GM18870 (cell line): ENCODE data around the gene ELAVL1.

Experiments
- ATAC-seq: cut with Tn5 transposase; IDR thresholded peaks from one replicate; pipeline ENCODE4 v1.9.1; 2021; ENCODE audit warnings: moderate library complexity; ENCODE audit not compliant: unreplicated experiment

ELAVL1 gene

DNA sequence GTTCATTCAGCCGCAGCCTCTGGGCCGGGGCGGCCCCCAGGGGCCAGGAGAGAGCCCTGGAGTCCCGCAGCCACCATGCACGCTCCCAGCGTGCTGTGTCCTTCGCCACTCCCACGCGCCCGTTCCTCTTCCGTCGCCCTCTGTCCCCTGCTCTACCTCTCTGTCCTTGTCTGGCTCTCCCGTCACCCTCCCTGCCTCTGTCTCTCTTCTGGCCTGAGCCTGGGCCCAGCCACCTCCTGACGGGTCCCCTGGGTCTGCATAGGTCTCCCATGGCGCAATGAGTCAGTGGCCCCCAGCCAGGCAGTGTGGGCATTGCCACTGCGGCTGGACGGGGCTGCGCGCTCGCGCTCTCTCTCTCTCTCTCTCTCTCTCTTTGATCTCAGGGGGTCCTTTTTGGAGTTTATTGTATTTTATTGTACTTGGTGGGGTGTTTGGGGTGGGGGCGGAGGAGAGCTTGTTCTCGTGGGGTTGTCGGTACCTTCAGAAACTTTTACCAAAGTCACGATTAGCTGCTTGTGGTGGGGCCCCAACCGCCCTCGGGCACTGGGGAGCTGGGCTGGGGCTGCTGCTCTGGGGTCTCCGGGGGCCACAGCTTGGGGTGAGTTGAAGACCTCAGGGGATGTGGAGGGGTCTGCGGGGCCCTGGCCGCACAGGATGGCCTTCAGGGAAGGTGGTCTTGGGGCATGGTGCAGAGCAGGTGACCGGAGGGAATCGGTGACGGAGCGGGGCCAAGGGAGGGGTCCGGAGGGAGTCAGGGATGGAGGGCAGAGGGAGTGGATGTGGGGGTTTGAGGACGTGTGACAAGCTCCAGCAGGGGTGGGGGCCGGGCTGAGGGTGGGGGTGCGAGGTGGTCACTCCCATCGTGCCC lies 92.5 kb downstream of the ELAVL1 start:
- no peak for ATAC-seq

DNA sequence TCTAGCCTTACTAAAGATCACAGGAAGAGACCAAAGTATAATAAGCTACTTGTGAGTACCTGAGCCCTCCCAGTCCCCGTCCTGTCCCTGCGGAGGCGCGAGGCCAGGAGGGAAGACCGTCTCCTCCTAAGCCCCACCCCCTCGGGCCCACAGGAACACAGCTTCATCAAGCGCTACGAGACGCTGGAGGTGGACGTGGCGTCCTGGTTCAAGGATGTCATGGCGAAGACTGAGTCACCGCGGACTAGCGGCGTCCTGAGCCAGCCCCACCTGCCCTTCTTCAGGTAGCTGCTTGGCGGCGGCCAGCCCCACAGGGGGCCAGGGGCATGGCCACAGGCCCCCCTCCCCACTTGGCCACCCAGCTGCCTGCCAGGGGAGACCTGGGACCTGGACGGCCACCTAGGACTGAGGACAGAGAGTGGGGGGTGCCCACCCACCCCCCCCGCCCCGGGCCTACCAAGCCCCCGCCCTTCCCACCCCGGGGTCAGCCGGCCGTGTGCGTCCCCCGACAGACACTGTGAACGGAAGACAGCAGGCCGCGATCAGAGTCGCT lies 93.2 kb downstream of the ELAVL1 start:
- no peak for ATAC-seq

DNA sequence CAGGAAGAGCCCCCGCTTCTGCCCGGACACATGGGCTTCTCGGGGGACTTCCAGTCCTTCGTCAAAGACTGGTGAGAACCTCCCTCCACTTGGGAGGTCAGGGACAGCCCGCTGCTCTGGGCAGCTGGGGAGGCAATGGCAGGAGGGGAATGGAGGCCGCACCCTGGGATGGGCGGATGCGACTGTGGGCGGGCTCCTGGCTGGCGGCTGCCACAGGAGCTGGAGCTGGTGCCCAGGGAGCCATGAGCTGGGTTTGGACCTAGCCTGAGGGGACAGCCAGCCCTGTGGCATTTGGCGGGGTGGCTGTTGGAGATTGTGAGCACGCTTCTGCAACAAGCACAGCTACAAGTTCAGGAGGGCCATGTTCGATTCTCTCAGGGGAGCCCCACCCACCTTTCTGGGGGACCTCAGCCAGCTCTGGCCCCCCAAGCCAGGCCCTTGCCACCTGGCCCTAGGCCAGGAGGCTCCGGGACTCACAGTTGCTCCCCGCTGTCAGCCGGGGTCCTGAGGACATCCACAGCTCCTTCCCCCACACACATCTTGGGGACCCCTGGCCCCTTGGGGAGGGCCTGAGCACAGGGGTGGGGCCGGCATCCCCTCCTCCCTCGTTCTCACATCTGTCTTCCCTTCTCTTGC lies 93.8 kb downstream of the ELAVL1 start:
- ATAC-seq = no peak

DNA sequence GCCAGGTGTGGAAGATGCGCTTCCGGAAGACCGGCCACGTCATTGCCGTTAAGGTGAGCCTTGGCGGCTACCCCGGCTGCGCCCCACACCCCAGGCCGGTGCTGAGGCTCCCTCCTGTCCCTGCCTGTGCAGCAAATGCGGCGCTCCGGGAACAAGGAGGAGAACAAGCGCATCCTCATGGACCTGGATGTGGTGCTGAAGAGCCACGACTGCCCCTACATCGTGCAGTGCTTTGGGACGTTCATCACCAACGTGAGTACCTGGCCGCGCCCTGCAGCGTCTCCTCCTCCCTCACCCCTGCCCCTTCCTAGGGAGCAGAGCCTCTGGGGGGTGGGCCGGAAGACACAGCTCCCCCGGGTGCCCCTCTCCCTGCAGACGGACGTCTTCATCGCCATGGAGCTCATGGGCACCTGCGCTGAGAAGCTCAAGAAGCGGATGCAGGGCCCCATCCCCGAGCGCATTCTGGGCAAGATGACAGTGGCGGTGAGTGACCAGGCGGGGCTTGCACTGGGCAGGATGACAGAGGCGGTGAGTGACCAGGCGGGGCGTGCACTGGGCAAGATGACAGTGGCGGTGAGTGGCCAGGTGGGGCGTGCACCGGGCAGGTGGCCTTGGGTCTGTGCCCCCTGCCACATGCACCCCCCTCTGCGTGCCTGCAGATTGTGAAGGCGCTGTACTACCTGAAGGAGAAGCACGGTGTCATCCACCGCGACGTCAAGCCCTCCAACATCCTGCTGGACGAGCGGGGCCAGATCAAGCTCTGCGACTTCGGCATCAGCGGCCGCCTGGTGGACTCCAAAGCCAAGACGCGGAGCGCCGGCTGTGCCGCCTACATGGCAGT lies 94.9 kb downstream of the ELAVL1 start:
- ATAC-seq = no peak

DNA sequence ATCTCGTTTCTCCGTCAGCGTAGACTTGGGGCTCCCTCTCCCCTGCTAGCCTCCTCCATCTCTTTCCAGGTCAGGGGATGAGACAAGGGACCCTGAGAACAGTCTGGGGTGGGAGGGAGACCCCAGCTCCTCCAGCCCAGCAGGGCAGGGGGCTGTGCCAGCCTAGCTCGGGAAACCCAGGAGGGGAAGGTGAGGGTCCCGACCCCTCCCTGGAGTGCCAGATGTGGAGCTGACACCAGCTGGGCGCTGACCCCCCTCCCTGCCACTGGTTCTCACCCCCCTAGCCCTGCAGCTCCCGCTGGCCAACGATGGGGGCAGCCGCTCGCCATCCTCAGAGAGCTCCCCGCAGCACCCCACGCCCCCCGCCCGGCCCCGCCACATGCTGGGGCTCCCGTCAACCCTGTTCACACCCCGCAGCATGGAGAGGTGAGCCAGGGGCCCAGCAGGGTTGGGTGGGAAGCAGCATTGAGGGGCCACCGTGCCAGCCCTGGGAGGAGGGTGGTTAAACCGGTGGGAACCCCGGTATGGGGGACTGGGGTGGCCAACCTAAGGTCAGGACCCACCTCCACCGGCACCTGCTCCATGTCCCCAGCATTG lies 95.9 kb downstream of the ELAVL1 start:
- no peak for ATAC-seq

DNA sequence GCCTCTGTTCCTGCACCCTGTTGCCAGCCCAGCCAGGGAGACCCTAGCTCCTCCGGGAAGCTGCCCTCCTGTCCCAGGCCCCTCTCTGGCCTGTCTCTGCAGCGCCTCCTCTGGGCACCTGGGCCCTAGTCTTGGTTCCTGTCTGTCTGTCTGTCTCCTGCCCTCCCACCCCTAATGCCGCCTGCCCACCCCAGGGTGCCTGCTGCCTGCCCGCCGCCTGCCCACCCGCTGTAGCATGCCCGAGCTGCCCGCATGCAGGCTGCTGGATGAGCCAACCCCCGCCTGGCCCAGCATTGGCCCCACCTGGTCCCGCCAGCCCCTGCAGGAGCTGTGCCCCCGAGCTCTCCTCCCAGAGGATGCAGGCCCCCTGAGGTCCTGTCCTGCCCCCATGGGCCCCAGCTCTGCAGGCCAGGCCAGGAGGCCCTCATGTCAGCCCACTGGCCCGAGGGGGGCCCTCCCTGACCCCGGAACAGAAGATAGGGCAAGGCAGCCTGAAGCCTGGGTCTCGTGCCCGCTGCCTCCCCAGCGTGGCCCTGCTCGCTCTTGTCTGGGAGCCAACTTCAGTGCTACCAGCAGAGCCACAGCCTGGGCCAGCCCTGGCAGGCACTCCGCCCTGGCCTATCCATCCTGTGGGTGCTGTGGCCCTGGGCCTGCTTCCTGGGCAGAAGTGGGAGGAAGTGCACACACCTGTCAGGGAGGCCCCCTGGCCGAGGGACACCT lies 96.5 kb downstream of the ELAVL1 start:
- ATAC-seq = no peak
